Neural cell (in vitro differentiated cells): ENCODE measurements around the gene ZNF532.

ENCODE experiments used
- EP300 ChIP-seq: fragments of 450-650 bp; conservative IDR thresholded peaks from 2 replicates; pipeline ENCODE4 v1.6.1; 2014; ENCODE audit warnings: antibody characterized with exemption, mild to moderate bottlenecking, moderate library complexity; ENCODE audit not compliant: poor library complexity, severe bottlenecking
- EZH2 ChIP-seq: fragments of 200-600, 300-800 bp; shearing (Covaris generic), sonication (generic); IDR thresholded peaks from 2 replicates; pipeline ENCODE4 v1.6.1; 2014; ENCODE audit warnings: antibody characterized with exemption, low read length, borderline replicate concordance, mild to moderate bottlenecking; ENCODE audit not compliant: insufficient read depth, poor library complexity, severe bottlenecking
- MXI1 ChIP-seq: fragments of 450-650 bp; conservative IDR thresholded peaks from 2 replicates; pipeline ENCODE4 v1.6.1; 2014; ENCODE audit warnings: antibody characterized with exemption, mild to moderate bottlenecking; ENCODE audit not compliant: poor library complexity, severe bottlenecking
- POLR2AphosphoS5 ChIP-seq: IDR thresholded peaks from 2 replicates; pipeline ENCODE4 v1.6.1; 2012
- RAD21 ChIP-seq: fragments of 450-650 bp; conservative IDR thresholded peaks from 2 replicates; pipeline ENCODE4 v1.6.1; 2014; ENCODE audit warnings: antibody characterized with exemption, mild to moderate bottlenecking, moderate library complexity
- SMC3 ChIP-seq: fragments of 450-650 bp; conservative IDR thresholded peaks from 2 replicates; pipeline ENCODE4 v1.6.1; 2014; ENCODE audit warnings: antibody characterized with exemption, mild to moderate bottlenecking, moderate library complexity; ENCODE audit not compliant: poor library complexity
- TF ChIP-seq, protein P1 (sequence below): fragments of 450-650 bp; IDR thresholded peaks from 2 replicates; pipeline ENCODE4 v1.5.1; 2014; ENCODE audit warnings: antibody characterized with exemption, mild to moderate bottlenecking, moderate library complexity; ENCODE audit not compliant: poor library complexity, severe bottlenecking
- TF ChIP-seq, protein P2 (sequence below): IDR thresholded peaks from 2 replicates; pipeline ENCODE4 v1.6.1; 2012; ENCODE audit warnings: borderline replicate concordance

DNA sequence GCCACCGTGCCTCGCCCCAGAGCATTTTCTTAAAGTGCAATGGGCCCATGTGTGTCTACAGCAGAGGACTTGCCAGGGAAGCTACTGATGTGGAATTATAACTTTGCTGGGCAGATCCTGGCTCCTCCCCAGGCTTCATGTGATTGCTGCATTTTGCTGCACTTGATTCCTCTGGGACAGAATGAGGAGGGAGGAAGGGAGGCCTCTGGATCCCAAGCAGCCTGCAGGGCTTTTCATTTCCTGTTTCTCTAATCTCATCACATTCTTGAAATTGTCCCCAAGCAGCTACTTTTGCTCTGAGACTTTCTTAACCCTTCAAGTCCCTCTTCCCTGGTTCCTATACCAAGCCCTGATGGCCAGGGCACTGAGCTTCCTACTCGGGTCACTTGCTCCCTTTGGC is 140.6 kb downstream of the ZNF532 start:
- TF ChIP-seq, protein P1, sequence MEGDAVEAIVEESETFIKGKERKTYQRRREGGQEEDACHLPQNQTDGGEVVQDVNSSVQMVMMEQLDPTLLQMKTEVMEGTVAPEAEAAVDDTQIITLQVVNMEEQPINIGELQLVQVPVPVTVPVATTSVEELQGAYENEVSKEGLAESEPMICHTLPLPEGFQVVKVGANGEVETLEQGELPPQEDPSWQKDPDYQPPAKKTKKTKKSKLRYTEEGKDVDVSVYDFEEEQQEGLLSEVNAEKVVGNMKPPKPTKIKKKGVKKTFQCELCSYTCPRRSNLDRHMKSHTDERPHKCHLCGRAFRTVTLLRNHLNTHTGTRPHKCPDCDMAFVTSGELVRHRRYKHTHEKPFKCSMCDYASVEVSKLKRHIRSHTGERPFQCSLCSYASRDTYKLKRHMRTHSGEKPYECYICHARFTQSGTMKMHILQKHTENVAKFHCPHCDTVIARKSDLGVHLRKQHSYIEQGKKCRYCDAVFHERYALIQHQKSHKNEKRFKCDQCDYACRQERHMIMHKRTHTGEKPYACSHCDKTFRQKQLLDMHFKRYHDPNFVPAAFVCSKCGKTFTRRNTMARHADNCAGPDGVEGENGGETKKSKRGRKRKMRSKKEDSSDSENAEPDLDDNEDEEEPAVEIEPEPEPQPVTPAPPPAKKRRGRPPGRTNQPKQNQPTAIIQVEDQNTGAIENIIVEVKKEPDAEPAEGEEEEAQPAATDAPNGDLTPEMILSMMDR, result no peak
- TF ChIP-seq SMC3 (no peak), EZH2 (no peak), EP300 (no peak), MXI1 (no peak), POLR2AphosphoS5 (no peak), RAD21 (no peak)
- TF ChIP-seq, protein P2, sequence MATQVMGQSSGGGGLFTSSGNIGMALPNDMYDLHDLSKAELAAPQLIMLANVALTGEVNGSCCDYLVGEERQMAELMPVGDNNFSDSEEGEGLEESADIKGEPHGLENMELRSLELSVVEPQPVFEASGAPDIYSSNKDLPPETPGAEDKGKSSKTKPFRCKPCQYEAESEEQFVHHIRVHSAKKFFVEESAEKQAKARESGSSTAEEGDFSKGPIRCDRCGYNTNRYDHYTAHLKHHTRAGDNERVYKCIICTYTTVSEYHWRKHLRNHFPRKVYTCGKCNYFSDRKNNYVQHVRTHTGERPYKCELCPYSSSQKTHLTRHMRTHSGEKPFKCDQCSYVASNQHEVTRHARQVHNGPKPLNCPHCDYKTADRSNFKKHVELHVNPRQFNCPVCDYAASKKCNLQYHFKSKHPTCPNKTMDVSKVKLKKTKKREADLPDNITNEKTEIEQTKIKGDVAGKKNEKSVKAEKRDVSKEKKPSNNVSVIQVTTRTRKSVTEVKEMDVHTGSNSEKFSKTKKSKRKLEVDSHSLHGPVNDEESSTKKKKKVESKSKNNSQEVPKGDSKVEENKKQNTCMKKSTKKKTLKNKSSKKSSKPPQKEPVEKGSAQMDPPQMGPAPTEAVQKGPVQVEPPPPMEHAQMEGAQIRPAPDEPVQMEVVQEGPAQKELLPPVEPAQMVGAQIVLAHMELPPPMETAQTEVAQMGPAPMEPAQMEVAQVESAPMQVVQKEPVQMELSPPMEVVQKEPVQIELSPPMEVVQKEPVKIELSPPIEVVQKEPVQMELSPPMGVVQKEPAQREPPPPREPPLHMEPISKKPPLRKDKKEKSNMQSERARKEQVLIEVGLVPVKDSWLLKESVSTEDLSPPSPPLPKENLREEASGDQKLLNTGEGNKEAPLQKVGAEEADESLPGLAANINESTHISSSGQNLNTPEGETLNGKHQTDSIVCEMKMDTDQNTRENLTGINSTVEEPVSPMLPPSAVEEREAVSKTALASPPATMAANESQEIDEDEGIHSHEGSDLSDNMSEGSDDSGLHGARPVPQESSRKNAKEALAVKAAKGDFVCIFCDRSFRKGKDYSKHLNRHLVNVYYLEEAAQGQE, result no peak
